ENCODE measurements around the gene DIP2B. TPM values are rescaled to one million over a fixed set of nuclear protein-coding genes. Genes with fewer than 3 reads are reported as not detected.

Gene DIP2B
- total RNA-seq, 1 experiment from 2014 or later = 30.2 TPM

DNA sequence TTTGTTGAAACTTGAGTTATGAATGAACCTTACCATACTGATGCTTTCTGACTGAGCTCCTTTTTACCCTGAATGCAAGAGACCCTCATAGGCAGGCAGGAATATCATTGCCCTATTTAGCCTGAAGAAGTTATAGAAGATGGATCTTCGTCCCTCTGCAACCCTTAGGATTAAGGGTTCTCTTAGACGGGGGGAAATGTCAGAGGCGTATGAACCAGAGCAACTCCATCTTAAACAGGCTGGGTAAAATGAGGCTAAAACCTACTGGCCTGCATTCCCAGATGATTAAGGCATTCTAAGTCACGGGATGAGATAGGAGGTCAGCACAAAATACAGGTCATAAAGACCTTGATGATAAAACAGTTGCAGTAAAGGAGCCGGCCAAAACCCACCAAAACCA is 266.6 kb downstream of the DIP2B start:
- in situ Hi-C loops (cut with HindIII; ENCODE audit: low pct_unique_long_range_greater_than_20kb, low sequenced_read_pairs) (no loop called here), intact Hi-C loops (cut with micrococcal nuclease; ENCODE audit: unreplicated experiment) (no loop called here)
- H3K27me3 ChIP-seq (ENCODE audit: control insufficient read depth, insufficient read depth, low read length) = no peaks in the 10 kb centered on the region
- no peak for TF ChIP-seq POLR2AphosphoS5 (IDR thresholded peaks at IDR 0.05; ENCODE audit: low read depth, low read length)
- TF ChIP-seq, protein P1, sequence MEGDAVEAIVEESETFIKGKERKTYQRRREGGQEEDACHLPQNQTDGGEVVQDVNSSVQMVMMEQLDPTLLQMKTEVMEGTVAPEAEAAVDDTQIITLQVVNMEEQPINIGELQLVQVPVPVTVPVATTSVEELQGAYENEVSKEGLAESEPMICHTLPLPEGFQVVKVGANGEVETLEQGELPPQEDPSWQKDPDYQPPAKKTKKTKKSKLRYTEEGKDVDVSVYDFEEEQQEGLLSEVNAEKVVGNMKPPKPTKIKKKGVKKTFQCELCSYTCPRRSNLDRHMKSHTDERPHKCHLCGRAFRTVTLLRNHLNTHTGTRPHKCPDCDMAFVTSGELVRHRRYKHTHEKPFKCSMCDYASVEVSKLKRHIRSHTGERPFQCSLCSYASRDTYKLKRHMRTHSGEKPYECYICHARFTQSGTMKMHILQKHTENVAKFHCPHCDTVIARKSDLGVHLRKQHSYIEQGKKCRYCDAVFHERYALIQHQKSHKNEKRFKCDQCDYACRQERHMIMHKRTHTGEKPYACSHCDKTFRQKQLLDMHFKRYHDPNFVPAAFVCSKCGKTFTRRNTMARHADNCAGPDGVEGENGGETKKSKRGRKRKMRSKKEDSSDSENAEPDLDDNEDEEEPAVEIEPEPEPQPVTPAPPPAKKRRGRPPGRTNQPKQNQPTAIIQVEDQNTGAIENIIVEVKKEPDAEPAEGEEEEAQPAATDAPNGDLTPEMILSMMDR (IDR thresholded peaks at IDR 0.05) = no peak
- peaks cover 6% of the 10 kb centered on the region for H3K4me1 ChIP-seq (ENCODE audit: control insufficient read depth, insufficient read depth, low read length)
- H3K4me3 ChIP-seq (ENCODE audit: low read depth in 2 of 2, low read length in 2 of 2) = no peak overlapping the region
- no TSS peak for BruUV-seq (replicated peaks)
- no peaks in the 10 kb centered on the region for H3K9me3 ChIP-seq (ENCODE audit: control insufficient read depth, insufficient read depth, low read depth, low read length)
- ChIA-PET POLR2A (no interaction called here), CTCF (no interaction called here)
- H3K27ac ChIP-seq (ENCODE audit: low read length) = no peak overlapping the region
- no peak for DNase-seq (ENCODE audit: low read depth, low spot score)
- ATAC-seq = no peak
- H3K36me3 ChIP-seq (ENCODE audit: control insufficient read depth, insufficient read depth, low read length) = no peaks in the 10 kb centered on the region; the same call in 1 of the 2 replicates

DNA sequence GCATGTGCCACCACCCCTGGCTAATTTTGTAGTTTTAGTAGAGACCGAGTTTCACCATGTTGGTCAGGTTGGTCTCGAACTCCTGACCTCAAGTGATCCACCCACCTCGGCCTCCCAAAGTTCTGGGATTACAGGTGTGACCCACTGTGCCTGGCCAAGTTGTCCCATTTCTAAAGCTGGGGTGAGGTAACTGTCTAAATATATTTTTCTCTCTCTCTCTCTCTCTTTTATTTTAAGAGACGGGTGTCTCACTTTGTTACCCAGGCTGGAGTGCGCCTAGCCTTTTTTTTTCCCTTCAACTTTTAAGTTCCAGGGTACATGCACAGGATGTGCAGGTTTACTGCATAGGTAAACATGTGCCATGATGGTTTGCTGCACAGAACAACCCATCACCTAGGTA is 267.7 kb downstream of the DIP2B start:
- no peak overlapping the region for H3K27ac ChIP-seq (ENCODE audit: low read length)
- intact Hi-C loops (cut with micrococcal nuclease; ENCODE audit: unreplicated experiment) (no loop called here), in situ Hi-C loops (cut with HindIII; ENCODE audit: low pct_unique_long_range_greater_than_20kb, low sequenced_read_pairs) (no loop called here)
- no TSS peak for BruUV-seq (replicated peaks)
- peaks cover 5% of the 10 kb centered on the region for H3K4me1 ChIP-seq (ENCODE audit: control insufficient read depth, insufficient read depth, low read length)
- POLR2A ChIA-PET = interaction anchor here (0.7 kb wide), 1 partner anchor 18 kb away, joined by 6 read pairs; no protein-coding TSS in a partner anchor
- no peaks in the 10 kb centered on the region for H3K27me3 ChIP-seq (ENCODE audit: control insufficient read depth, insufficient read depth, low read length)
- H3K36me3 ChIP-seq (ENCODE audit: control insufficient read depth, insufficient read depth, low read length) = no peaks in the 10 kb centered on the region; the same call in 1 of the 2 replicates
- DNase-seq (ENCODE audit: low read depth, low spot score) (no peak), ATAC-seq (no peak)
- H3K9me3 ChIP-seq (ENCODE audit: control insufficient read depth, insufficient read depth, low read depth, low read length) = no peaks in the 10 kb centered on the region
- H3K4me3 ChIP-seq (ENCODE audit: low read depth in 2 of 2, low read length in 2 of 2) = no peak overlapping the region
- TF ChIP-seq TCF7L2 (IDR thresholded peaks at IDR 0.05; ENCODE audit: low read depth, low read length) = no peak
- TF ChIP-seq, protein P1 (IDR thresholded peaks at IDR 0.05) = no peak
- TF ChIP-seq POLR2AphosphoS5 (IDR thresholded peaks at IDR 0.05; ENCODE audit: low read depth, low read length) = no peak
- TF ChIP-seq, protein P2, sequence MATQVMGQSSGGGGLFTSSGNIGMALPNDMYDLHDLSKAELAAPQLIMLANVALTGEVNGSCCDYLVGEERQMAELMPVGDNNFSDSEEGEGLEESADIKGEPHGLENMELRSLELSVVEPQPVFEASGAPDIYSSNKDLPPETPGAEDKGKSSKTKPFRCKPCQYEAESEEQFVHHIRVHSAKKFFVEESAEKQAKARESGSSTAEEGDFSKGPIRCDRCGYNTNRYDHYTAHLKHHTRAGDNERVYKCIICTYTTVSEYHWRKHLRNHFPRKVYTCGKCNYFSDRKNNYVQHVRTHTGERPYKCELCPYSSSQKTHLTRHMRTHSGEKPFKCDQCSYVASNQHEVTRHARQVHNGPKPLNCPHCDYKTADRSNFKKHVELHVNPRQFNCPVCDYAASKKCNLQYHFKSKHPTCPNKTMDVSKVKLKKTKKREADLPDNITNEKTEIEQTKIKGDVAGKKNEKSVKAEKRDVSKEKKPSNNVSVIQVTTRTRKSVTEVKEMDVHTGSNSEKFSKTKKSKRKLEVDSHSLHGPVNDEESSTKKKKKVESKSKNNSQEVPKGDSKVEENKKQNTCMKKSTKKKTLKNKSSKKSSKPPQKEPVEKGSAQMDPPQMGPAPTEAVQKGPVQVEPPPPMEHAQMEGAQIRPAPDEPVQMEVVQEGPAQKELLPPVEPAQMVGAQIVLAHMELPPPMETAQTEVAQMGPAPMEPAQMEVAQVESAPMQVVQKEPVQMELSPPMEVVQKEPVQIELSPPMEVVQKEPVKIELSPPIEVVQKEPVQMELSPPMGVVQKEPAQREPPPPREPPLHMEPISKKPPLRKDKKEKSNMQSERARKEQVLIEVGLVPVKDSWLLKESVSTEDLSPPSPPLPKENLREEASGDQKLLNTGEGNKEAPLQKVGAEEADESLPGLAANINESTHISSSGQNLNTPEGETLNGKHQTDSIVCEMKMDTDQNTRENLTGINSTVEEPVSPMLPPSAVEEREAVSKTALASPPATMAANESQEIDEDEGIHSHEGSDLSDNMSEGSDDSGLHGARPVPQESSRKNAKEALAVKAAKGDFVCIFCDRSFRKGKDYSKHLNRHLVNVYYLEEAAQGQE (IDR thresholded peaks at IDR 0.05; ENCODE audit: insufficient read depth in 1 of 2, low read depth in 2 of 2, low read length in 1 of 2) = no peak
- no peak for TF ChIP-seq SIN3A (IDR thresholded peaks at IDR 0.05; ENCODE audit: borderline replicate concordance, insufficient read depth, low read depth, low read length)
- CTCF ChIA-PET = interaction anchor here (0.7 kb wide), 1 partner anchor 256 kb away, joined by 7 read pairs; no protein-coding TSS in a partner anchor

All from Panc1 (cell line).